ENCODE results near the gene AUTS2.

DNA sequence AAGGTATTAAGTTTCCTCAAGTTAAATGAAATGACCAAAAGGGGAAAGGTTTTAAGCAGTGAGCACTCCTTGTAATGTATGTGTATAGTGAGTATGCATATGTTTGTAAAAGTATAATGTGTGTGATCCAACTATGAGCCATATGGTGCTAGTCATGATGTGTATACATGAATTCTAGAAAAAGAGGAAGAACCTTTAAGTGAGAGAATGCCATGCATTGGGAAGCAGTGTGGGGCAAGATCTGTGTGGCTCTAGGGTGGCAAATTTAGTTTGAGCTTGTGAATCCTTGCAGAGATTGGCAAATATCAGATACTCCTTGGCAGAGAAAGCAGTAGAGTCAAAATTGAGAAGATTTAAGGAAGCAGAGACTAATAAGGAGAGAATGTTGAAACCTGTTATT is 435.0 kb downstream of the AUTS2 start:
- TF ChIP-seq POLR2A (IDR thresholded peaks at IDR 0.05; ENCODE audit: low read depth, low read length), result no peak
- no peak for TF ChIP-seq POLR2AphosphoS5 (IDR thresholded peaks at IDR 0.05; ENCODE audit: low read depth, low read length)
- TF ChIP-seq TAF1 (IDR thresholded peaks at IDR 0.05; ENCODE audit: borderline replicate concordance, low read depth, low read length), result no peak
